GM12891 (cell line): Measurements from ENCODE around the gene CD86. TPM values are rescaled to one million over a fixed set of nuclear protein-coding genes. Genes with fewer than 3 reads are reported as not detected.

Experiments
- DNase-seq: peaks from one replicate; pipeline ENCODE4 v3.0.0; 2011; ENCODE audit warnings: low spot score; ENCODE audit not compliant: insufficient read length
- FAIRE-seq: peaks from 2 replicates; lab custom pipeline; 2011; peaks lifted over from hg19 to GRCh38; lab: Jason Lieb, UNC
- PAX5 ChIP-seq: IDR thresholded peaks from 2 replicates; pipeline ENCODE4 v1.6.1; 2011; ENCODE audit warnings: low read length, moderate library complexity, mild to moderate bottlenecking; ENCODE audit not compliant: insufficient read depth, severe bottlenecking
- POLR2A ChIP-seq: IDR thresholded peaks from 2 replicates; pipeline ENCODE4 v1.6.1; 2011; ENCODE audit warnings: low read depth, low read length, control low read depth
- POLR2AphosphoS5 ChIP-seq: IDR thresholded peaks from 2 replicates; pipeline ENCODE4 v1.6.1; 2011; ENCODE audit warnings: low read depth, low read length, control low read depth
- POU2F2 ChIP-seq: IDR thresholded peaks from 2 replicates; pipeline ENCODE4 v1.6.1; 2011; ENCODE audit warnings: low read depth, mild to moderate bottlenecking, control low read depth, low read length, moderate library complexity
- SPI1 ChIP-seq: IDR thresholded peaks from 2 replicates; pipeline ENCODE4 v1.6.1; 2011; ENCODE audit warnings: low read depth, low read length, control low read depth
- TAF1 ChIP-seq: IDR thresholded peaks from 2 replicates; pipeline ENCODE4 v1.6.1; 2011; ENCODE audit warnings: low read depth, low read length, control low read depth
- polyA plus RNA-seq: library from polyadenylated mRNA; unstranded; fragments of >200 nt; gene quantifications from one replicate; pipeline ENCODE4 v1.2.1, GENCODE V29; 2012; ENCODE audit warnings: low read depth, missing spikeins, inconsistent platforms; ENCODE audit not compliant: missing spikeins

CD86 gene, protein sequence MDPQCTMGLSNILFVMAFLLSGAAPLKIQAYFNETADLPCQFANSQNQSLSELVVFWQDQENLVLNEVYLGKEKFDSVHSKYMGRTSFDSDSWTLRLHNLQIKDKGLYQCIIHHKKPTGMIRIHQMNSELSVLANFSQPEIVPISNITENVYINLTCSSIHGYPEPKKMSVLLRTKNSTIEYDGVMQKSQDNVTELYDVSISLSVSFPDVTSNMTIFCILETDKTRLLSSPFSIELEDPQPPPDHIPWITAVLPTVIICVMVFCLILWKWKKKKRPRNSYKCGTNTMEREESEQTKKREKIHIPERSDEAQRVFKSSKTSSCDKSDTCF
- 14.8 TPM for polyA plus RNA-seq

DNA sequence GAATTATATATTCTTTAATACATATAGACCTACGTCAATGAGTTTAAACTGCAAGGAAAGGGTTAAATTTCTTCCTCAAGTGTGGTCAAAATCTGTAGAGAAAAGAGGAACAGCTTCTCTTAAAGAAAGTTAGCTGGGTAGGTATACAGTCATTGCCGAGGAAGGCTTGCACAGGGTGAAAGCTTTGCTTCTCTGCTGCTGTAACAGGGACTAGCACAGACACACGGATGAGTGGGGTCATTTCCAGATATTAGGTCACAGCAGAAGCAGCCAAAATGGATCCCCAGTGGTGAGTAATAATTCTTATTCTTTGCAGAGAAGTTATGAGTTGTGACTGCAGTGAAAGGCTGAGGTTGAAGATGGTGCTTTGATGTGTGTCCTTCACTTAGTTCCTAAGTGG lies at the start of gene CD86:
TSS of gene CD86 (plus strand) at position 148 of the 400 bp plus-strand sequence. CDS start at position 276, 128 bp downstream.
- TF ChIP-seq SPI1: peak; percentile 98
- TF ChIP-seq TAF1: 0 out of 2 replicates have a peak, but pooled peaks have one; percentile 28
- TF ChIP-seq POLR2AphosphoS5: peak; percentile 60; the same call in 1 of the 2 replicates
- TF ChIP-seq POU2F2: peak; percentile 65
- peak; percentile 76 for TF ChIP-seq POLR2A
- no peak for TF ChIP-seq PAX5
- FAIRE-seq: peak; percentile 87

DNA sequence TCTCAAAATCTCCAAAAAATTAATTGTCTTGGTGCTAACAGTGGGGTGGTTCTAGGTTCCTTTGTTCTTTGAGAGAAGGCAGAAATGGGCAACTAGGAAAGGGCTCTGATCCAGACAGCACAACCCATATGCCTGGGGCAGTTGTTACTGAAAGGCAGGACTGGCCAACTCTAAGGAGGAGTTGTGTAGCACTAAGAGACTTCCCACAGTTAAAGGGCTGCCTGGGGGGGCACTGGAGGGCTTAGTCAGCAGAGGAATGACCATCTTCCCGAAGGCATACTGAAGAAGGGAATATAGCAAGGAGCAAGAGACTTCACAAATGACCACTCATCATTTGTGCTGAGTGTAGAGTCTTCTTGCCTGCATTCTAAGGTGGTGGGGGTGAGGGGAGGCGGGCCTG lies 48.9 kb upstream of the CD86 start:
- no peak for TF ChIP-seq POLR2AphosphoS5
- TF ChIP-seq POU2F2: no peak
- no peak for TF ChIP-seq PAX5
- no peak for TF ChIP-seq POLR2A
- no peak for TF ChIP-seq TAF1
- no peak for TF ChIP-seq SPI1
- DNase-seq (no peak), FAIRE-seq (no peak)

More for the DNA sequence above, at the start of gene CD86:
- peak; percentile 42 for DNase-seq

DNA sequence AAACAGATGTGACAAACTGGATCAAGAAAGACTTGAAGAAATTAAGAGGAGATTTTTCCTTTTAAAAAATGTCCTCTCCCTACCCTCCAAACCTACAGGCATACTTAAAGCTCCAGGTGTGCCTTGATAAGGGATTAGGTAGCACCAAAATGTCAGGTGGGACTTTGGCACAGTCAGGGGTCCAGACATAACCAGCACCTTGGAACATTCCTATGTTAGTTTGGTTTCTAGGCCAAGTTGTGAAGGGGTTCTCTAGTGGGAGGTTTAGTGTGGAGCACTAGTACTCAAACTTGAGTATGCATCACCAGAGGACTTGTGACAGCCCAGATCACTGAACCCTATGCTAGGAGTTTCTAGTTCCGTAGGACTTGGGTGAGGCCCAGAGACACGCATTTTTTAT lies 47.0 kb upstream of the CD86 start:
- no peak for DNase-seq
- TF ChIP-seq POLR2AphosphoS5 (no peak), TAF1 (no peak), POU2F2 (no peak), POLR2A (no peak), PAX5 (no peak), SPI1 (no peak)
- no peak for FAIRE-seq

DNA sequence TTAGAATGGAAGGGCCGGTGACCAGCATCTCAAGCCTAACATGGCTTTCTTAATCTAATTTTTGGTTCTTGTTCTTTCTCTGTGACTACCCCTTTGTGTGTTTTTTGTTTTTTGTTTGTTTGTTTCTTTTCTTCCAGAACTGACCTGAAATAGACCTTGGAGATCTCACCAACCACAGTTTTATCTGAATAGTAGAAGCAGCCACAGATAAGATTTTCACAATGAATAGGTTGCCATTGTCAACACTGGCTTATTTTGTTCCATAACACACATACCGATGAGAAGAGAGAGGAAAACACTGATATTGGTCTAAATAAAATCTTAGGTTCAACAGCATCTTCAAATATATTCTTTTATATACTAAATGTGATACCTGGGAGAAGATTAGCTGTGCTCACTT lies 44.7 kb upstream of the CD86 start:
- DNase-seq: no peak
- no peak for FAIRE-seq
- TF ChIP-seq POLR2AphosphoS5 (no peak), POLR2A (no peak), POU2F2 (no peak), TAF1 (no peak), SPI1 (no peak), PAX5 (no peak)

DNA sequence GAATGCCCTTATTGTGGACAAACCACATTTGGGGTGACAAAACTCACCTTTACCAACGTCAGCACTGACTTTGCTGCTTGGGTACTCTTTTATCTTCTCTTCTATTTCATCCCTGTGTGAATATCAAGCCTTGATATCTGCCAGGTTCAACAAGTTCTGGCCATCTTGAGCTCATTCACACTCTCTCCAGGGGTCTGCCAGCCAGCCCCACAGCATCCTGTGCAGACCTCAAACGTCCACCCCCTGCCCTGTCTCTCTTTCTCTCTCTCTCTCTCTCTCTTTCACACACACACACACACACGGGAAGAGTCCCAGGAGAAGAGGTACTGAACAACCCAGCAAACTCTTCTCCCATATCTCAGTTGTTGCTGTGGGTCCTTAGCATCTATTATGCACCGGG lies 43.8 kb upstream of the CD86 start:
- no peak for FAIRE-seq
- DNase-seq: no peak

DNA sequence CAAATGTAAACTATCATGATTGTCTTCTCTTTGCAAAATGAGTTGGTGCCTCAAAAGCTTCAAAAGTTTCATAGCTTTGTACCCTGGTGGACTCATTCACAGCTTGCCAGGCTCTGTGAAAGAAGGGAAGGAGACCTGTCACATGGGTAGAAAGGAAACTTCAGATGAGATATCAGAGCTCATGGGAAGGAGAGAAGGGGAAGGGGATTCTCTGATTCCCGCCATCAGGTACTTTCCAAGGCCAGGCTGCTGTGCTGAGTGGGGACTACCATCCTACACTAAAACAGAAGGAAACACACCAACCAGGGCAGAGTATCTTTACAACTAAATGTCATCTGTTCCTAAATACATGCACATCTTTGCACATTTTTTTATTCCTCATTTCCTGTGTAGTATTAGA lies 42.3 kb upstream of the CD86 start:
- no peak for TF ChIP-seq POLR2AphosphoS5
- TF ChIP-seq POLR2A: no peak
- no peak for TF ChIP-seq POU2F2
- no peak for TF ChIP-seq TAF1
- 0 out of 2 replicates have a peak, but pooled peaks have one; percentile 10 for TF ChIP-seq SPI1
- FAIRE-seq (peak; percentile 76), DNase-seq (no peak)

More for the DNA sequence above, 43.8 kb upstream of the CD86 start:
- TF ChIP-seq POU2F2 (no peak), TAF1 (no peak)

DNA sequence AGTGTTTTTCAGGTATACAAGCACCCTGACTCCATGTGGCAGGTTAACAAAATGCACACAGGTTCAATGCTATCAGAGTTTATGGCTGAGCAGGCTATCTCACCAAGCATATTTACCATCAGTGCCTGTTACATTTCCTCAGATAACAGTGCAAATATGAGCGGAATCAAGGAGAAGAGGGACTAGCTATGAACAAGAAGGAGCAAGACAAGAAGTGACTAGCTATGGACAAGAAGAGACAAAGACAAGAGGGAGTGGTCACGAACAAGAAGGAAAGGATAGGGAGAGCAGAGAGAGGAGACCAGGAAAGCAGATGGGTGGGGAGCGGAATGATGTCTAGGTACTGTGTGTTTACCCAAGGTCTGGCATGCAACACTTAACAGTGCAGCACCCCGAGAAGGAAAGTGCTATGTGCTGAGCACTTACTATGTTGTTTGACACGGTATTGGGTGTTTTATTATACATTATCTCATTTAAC lies 41.7 kb upstream of the CD86 start:
- TF ChIP-seq TAF1 (no peak), SPI1 (no peak), PAX5 (no peak)
- FAIRE-seq (peak; percentile 80), DNase-seq (no peak)

DNA sequence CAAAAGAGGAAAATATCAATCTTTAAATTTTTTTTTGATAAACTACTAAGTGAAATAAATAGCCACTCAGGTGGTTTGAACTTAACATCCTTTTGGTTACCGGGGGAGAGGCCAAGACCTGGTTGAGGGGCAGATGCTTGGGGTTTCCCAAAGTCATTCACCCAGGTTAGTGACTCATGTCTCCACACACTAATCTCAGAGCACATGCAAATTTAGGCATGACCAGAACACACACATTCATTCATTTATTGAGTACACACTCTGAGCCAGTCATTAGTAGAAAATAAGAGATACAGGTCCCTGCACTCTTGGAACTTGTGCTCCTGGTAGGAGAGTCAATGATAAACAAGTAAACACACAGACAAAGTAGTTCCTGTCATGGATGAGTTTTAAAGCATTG lies 40.4 kb upstream of the CD86 start:
- TF ChIP-seq POLR2AphosphoS5 (no peak), POU2F2 (peak; percentile 98)
- FAIRE-seq: peak; percentile 95
- peak; percentile 34 for DNase-seq

DNA sequence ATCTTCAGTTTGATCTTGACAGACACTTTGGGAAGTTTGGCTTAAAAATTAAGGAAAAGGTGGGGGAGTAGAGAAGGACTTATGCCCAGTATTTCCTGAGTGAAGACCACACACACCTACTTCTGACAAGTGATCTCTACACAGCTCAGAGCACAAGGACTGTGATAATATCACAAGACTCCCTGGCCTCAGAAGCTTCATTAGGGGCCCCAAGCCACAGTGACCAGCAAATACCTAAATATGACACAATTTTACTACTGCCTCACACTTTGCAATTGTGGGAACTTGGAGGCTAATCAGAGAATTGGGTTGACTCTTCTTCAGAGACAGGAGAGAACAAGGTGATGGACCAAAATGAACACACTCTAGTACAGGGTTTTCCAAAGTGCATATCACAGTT lies 35.7 kb upstream of the CD86 start:
- TF ChIP-seq SPI1 (no peak), PAX5 (no peak), POU2F2 (0 out of 2 replicates have a peak, but pooled peaks have one; percentile 20), POLR2AphosphoS5 (no peak), TAF1 (no peak), POLR2A (no peak)
- FAIRE-seq (peak; percentile 78), DNase-seq (no peak)

DNA sequence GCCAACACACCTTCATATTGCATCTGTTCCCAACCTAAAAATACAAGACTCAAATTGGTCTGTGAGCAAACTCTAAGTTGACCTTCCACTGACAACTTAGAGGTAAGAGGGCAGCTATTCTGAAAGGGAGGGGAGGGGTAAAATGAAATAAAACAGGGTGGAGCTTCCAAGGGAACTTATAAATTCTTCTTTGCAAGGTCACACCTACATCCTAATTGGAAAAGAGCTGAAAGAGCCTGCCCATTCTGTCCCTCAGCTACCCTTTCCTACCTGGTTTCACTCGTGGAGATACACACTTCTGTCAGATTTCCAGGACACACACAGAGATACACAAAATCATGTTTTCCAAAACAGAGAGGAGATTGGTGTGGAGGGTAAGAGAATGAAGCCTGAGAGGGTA lies 34.1 kb upstream of the CD86 start:
- FAIRE-seq (no peak), DNase-seq (no peak)
- TF ChIP-seq POU2F2 (no peak), TAF1 (no peak), SPI1 (no peak), PAX5 (no peak), POLR2AphosphoS5 (no peak), POLR2A (no peak)

DNA sequence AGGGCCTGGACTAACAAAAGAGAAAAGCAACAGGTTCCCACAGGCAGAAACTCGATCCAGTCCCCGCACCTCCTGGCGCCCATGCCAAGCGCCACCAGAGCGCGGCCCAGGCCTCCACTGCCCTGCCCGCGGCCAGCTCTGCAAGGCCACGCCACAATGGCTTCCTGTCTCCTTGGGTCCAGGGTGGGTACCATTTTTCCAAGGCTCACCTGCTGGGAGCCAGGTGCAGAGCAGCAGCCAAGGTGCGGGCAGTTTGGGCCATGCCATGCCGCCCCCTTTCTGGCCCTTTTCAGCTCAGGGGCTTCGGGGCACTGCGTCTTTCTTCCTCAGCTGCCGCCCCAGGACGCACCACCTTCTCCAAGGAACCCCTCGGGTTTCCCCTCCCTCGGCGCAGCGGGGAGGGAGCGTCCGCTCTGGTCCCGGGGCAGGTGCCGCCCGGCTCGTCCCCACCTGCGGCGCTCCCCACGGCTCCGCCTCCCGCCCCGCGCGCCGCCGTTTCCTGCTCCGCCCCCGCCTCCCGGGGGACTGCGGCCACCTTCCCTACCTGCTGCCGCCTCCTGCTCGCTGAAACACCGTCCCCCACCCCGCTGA lies 33.3 kb upstream of the CD86 start, which contains the start of gene ILDR1:
TSS of gene ILDR1 (minus strand) at position 437 of the 591 bp plus-strand sequence. CDS start at position 267, 170 bp downstream.
- TF ChIP-seq POU2F2: no peak
- no peak for TF ChIP-seq POLR2AphosphoS5
- no peak for TF ChIP-seq TAF1
- no peak for TF ChIP-seq SPI1
- no peak for TF ChIP-seq PAX5
- no peak for TF ChIP-seq POLR2A
- DNase-seq (peak; percentile 37), FAIRE-seq (peak; percentile 57)
